ENCODE data around the gene PSMB5. TPM values are rescaled to one million over a fixed set of nuclear protein-coding genes. Genes with fewer than 3 reads are reported as not detected.

The PSMB5 gene
- polyA plus RNA-seq, 1 donor from 2014 or later = 147 TPM

GRCh38 chr14:23013054-23013748 lies 21.5 kb downstream of the PSMB5 start:
- TF ChIP-seq, protein P1, sequence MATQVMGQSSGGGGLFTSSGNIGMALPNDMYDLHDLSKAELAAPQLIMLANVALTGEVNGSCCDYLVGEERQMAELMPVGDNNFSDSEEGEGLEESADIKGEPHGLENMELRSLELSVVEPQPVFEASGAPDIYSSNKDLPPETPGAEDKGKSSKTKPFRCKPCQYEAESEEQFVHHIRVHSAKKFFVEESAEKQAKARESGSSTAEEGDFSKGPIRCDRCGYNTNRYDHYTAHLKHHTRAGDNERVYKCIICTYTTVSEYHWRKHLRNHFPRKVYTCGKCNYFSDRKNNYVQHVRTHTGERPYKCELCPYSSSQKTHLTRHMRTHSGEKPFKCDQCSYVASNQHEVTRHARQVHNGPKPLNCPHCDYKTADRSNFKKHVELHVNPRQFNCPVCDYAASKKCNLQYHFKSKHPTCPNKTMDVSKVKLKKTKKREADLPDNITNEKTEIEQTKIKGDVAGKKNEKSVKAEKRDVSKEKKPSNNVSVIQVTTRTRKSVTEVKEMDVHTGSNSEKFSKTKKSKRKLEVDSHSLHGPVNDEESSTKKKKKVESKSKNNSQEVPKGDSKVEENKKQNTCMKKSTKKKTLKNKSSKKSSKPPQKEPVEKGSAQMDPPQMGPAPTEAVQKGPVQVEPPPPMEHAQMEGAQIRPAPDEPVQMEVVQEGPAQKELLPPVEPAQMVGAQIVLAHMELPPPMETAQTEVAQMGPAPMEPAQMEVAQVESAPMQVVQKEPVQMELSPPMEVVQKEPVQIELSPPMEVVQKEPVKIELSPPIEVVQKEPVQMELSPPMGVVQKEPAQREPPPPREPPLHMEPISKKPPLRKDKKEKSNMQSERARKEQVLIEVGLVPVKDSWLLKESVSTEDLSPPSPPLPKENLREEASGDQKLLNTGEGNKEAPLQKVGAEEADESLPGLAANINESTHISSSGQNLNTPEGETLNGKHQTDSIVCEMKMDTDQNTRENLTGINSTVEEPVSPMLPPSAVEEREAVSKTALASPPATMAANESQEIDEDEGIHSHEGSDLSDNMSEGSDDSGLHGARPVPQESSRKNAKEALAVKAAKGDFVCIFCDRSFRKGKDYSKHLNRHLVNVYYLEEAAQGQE (IDR thresholded peaks at IDR 0.05; ENCODE audit: borderline replicate concordance) = no peak
- TF ChIP-seq RAD21 (conservative IDR thresholded peaks at IDR 0.05) (no peak), TAF1 (IDR thresholded peaks at IDR 0.05; ENCODE audit: low read depth) (no peak), SMC3 (conservative IDR thresholded peaks at IDR 0.05; ENCODE audit: poor library complexity) (no peak), POLR2AphosphoS5 (IDR thresholded peaks at IDR 0.05) (no peak), EP300 (conservative IDR thresholded peaks at IDR 0.05; ENCODE audit: poor library complexity, severe bottlenecking) (no peak)
- TF ChIP-seq, protein P2, sequence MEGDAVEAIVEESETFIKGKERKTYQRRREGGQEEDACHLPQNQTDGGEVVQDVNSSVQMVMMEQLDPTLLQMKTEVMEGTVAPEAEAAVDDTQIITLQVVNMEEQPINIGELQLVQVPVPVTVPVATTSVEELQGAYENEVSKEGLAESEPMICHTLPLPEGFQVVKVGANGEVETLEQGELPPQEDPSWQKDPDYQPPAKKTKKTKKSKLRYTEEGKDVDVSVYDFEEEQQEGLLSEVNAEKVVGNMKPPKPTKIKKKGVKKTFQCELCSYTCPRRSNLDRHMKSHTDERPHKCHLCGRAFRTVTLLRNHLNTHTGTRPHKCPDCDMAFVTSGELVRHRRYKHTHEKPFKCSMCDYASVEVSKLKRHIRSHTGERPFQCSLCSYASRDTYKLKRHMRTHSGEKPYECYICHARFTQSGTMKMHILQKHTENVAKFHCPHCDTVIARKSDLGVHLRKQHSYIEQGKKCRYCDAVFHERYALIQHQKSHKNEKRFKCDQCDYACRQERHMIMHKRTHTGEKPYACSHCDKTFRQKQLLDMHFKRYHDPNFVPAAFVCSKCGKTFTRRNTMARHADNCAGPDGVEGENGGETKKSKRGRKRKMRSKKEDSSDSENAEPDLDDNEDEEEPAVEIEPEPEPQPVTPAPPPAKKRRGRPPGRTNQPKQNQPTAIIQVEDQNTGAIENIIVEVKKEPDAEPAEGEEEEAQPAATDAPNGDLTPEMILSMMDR (IDR thresholded peaks at IDR 0.05; ENCODE audit: poor library complexity, severe bottlenecking) = no peak
- Histone ChIP-seq H3K9me2 (ENCODE audit: insufficient read depth, low read length) (no peaks in the 10 kb centered on the region), H3K36me3 (ENCODE audit: insufficient read depth, low read length) (no peaks in the 10 kb centered on the region), H3F3A (ENCODE audit: insufficient read depth, low read length, poor library complexity, severe bottlenecking) (no peaks in the 10 kb centered on the region), H2AFZ (ENCODE audit: low read depth, low read length) (no peak overlapping the region), H3K79me2 (replicated peaks; ENCODE audit: insufficient read depth, low read length) (peaks cover 6% of the 10 kb centered on the region), H3K27ac (ENCODE audit: low read length) (no peak overlapping the region), H3K27me3 (ENCODE audit: insufficient read depth, low read depth, low read length) (no peaks in the 10 kb centered on the region), H3K9me3 (ENCODE audit: low read length) (no peaks in the 10 kb centered on the region), H4K20me1 (ENCODE audit: insufficient read depth) (no peaks in the 10 kb centered on the region), H3K4me3 (ENCODE audit: low read length) (no peak overlapping the region), H3K9ac (ENCODE audit: low read length) (no peak overlapping the region), H3K4me2 (ENCODE audit: low read length) (no peak overlapping the region)

- Histone ChIP-seq H3F3A (ENCODE audit: insufficient read depth, low read length, poor library complexity, severe bottlenecking) (peaks cover 4% of the 10 kb centered on the region), H3K9ac (ENCODE audit: low read length) (peak within 1 kb of the TSS; percentile 50), H3K27me3 (ENCODE audit: insufficient read depth, low read depth, low read length) (no peaks in the 10 kb centered on the region)
These were observed 24.6 kb downstream of the PSMB5 start, which contains the start of gene C14orf93 for GRCh38 chr14:23009939-23010726. Gene C14orf93, minus strand, starts transcription at chr14:23010143. Its CDS starts 11,120 bp downstream, at chr14:22999023.

More at GRCh38 chr14:23009939-23010726, 24.6 kb downstream of the PSMB5 start, which contains the start of gene C14orf93:
- Histone ChIP-seq H3K4me3 (ENCODE audit: low read length) (peak within 1 kb of the TSS; percentile 57), H4K20me1 (ENCODE audit: insufficient read depth) (no peaks in the 10 kb centered on the region), H3K79me2 (replicated peaks; ENCODE audit: insufficient read depth, low read length) (peaks cover 6% of the 10 kb centered on the region), H2AFZ (ENCODE audit: low read depth, low read length) (no peak within 1 kb of the TSS), H3K27ac (ENCODE audit: low read length) (peak within 1 kb of the TSS; percentile 31), H3K4me2 (ENCODE audit: low read length) (peak within 1 kb of the TSS; percentile 73), H3K9me3 (ENCODE audit: low read length) (no peaks in the 10 kb centered on the region), H3K9me2 (ENCODE audit: insufficient read depth, low read length) (no peaks in the 10 kb centered on the region), H3K36me3 (ENCODE audit: insufficient read depth, low read length) (no peaks in the 10 kb centered on the region)
- TF ChIP-seq EZH2 (IDR thresholded peaks at IDR 0.05; ENCODE audit: borderline replicate concordance, insufficient read depth, low read length, poor library complexity, severe bottlenecking) = no peak
- no peak for TF ChIP-seq TAF1 (IDR thresholded peaks at IDR 0.05; ENCODE audit: low read depth)
- TF ChIP-seq MXI1 (conservative IDR thresholded peaks at IDR 0.05; ENCODE audit: poor library complexity, severe bottlenecking) = no peak
- no peak for TF ChIP-seq RAD21 (conservative IDR thresholded peaks at IDR 0.05)
- TF ChIP-seq, protein P1 (IDR thresholded peaks at IDR 0.05; ENCODE audit: borderline replicate concordance) = peak; percentile 5
- no peak for TF ChIP-seq EP300 (conservative IDR thresholded peaks at IDR 0.05; ENCODE audit: poor library complexity, severe bottlenecking)
- peak; percentile 15 for TF ChIP-seq POLR2AphosphoS5 (IDR thresholded peaks at IDR 0.05)
- no peak for TF ChIP-seq SMC3 (conservative IDR thresholded peaks at IDR 0.05; ENCODE audit: poor library complexity)
- TF ChIP-seq, protein P2 (IDR thresholded peaks at IDR 0.05; ENCODE audit: poor library complexity, severe bottlenecking) = no peak
